GM23338 (cell line): Measurements from ENCODE around the gene PCDH17. TPM values are rescaled to one million over a fixed set of nuclear protein-coding genes. Genes with fewer than 3 reads are reported as not detected.

Experiments
- EZH2 ChIP-seq: fragments of 200-600 bp; sonication (generic); IDR thresholded peaks from one replicate; pipeline ENCODE4 v1.8.0; 2017; ENCODE audit warnings: antibody characterized with exemption, mild to moderate bottlenecking, low read depth; ENCODE audit not compliant: unreplicated experiment
- EZH2phosphoT487 ChIP-seq: fragments of 200-600 bp; sonication (generic); IDR thresholded peaks from one replicate; pipeline ENCODE4 v1.8.1; 2018; ENCODE audit warnings: antibody characterized with exemption; ENCODE audit not compliant: unreplicated experiment
- JUNB ChIP-seq: IDR thresholded peaks from one replicate; pipeline ENCODE4 v1.6.1; 2016; ENCODE audit warnings: antibody characterized with exemption; ENCODE audit not compliant: unreplicated experiment
- POLR2AphosphoS5 ChIP-seq: IDR thresholded peaks from 2 replicates; pipeline ENCODE4 v1.6.1; 2016; ENCODE audit warnings: antibody characterized with exemption, low read depth
- STAT1 ChIP-seq: IDR thresholded peaks from one replicate; pipeline ENCODE4 v1.6.1; 2016; ENCODE audit warnings: antibody characterized with exemption; ENCODE audit not compliant: unreplicated experiment
- polyA plus RNA-seq: library from polyadenylated mRNA; unstranded; fragments of >200 nt; fragmentation: Nextera tagmentation; extraction: Ambion mirVana; gene quantifications from 2 replicates; pipeline ENCODE4 v1.2.1, GENCODE V29; 2016
- total RNA-seq: library from RNA; depleted of rRNA; stranded (reverse); fragments of >200 nt; shearing (Covaris generic); gene quantifications from 2 replicates; pipeline ENCODE4 v1.2.3, GENCODE V29; 2014
- TF ChIP-seq, protein P1 (sequence below): fragments of 250-450 bp; sonication (Bioruptor Pico); IDR thresholded peaks from 2 replicates; pipeline ENCODE4 v1.5.0; 2020; ENCODE audit warnings: mild to moderate bottlenecking, moderate library complexity
- TF ChIP-seq, protein P2 (sequence below): IDR thresholded peaks from one replicate; pipeline ENCODE4 v1.6.1; 2018; ENCODE audit warnings: antibody characterized with exemption; ENCODE audit not compliant: unreplicated experiment

PCDH17 gene
- total and polyA plus RNA-seq, 2 experiments from 2014 or later = 0.27 to 1.3 TPM

- TF ChIP-seq, protein P1, sequence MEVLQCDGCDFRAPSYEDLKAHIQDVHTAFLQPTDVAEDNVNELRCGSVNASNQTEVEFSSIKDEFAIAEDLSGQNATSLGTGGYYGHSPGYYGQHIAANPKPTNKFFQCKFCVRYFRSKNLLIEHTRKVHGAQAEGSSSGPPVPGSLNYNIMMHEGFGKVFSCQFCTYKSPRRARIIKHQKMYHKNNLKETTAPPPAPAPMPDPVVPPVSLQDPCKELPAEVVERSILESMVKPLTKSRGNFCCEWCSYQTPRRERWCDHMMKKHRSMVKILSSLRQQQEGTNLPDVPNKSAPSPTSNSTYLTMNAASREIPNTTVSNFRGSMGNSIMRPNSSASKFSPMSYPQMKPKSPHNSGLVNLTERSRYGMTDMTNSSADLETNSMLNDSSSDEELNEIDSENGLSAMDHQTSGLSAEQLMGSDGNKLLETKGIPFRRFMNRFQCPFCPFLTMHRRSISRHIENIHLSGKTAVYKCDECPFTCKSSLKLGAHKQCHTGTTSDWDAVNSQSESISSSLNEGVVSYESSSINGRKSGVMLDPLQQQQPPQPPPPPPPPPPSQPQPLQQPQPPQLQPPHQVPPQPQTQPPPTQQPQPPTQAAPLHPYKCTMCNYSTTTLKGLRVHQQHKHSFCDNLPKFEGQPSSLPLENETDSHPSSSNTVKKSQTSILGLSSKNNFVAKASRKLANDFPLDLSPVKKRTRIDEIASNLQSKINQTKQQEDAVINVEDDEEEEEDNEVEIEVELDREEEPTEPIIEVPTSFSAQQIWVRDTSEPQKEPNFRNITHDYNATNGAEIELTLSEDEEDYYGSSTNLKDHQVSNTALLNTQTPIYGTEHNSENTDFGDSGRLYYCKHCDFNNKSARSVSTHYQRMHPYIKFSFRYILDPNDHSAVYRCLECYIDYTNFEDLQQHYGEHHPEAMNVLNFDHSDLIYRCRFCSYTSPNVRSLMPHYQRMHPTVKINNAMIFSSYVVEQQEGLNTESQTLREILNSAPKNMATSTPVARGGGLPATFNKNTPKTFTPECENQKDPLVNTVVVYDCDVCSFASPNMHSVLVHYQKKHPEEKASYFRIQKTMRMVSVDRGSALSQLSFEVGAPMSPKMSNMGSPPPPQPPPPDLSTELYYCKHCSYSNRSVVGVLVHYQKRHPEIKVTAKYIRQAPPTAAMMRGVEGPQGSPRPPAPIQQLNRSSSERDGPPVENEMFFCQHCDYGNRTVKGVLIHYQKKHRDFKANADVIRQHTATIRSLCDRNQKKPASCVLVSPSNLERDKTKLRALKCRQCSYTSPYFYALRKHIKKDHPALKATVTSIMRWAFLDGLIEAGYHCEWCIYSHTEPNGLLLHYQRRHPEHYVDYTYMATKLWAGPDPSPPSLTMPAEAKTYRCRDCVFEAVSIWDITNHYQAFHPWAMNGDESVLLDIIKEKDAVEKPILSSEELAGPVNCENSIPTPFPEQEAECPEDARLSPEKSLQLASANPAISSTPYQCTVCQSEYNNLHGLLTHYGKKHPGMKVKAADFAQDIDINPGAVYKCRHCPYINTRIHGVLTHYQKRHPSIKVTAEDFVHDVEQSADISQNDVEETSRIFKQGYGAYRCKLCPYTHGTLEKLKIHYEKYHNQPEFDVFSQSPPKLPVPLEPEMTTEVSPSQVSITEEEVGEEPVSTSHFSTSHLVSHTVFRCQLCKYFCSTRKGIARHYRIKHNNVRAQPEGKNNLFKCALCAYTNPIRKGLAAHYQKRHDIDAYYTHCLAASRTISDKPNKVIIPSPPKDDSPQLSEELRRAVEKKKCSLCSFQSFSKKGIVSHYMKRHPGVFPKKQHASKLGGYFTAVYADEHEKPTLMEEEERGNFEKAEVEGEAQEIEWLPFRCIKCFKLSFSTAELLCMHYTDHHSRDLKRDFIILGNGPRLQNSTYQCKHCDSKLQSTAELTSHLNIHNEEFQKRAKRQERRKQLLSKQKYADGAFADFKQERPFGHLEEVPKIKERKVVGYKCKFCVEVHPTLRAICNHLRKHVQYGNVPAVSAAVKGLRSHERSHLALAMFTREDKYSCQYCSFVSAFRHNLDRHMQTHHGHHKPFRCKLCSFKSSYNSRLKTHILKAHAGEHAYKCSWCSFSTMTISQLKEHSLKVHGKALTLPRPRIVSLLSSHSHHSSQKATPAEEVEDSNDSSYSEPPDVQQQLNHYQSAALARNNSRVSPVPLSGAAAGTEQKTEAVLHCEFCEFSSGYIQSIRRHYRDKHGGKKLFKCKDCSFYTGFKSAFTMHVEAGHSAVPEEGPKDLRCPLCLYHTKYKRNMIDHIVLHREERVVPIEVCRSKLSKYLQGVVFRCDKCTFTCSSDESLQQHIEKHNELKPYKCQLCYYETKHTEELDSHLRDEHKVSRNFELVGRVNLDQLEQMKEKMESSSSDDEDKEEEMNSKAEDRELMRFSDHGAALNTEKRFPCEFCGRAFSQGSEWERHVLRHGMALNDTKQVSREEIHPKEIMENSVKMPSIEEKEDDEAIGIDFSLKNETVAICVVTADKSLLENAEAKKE (CRISPR knock-in tag) = no peak
- TF ChIP-seq STAT1 (no peak), EZH2phosphoT487 (no peak), EZH2 (no peak), JUNB (no peak), POLR2AphosphoS5 (no peak)
- TF ChIP-seq, protein P2, sequence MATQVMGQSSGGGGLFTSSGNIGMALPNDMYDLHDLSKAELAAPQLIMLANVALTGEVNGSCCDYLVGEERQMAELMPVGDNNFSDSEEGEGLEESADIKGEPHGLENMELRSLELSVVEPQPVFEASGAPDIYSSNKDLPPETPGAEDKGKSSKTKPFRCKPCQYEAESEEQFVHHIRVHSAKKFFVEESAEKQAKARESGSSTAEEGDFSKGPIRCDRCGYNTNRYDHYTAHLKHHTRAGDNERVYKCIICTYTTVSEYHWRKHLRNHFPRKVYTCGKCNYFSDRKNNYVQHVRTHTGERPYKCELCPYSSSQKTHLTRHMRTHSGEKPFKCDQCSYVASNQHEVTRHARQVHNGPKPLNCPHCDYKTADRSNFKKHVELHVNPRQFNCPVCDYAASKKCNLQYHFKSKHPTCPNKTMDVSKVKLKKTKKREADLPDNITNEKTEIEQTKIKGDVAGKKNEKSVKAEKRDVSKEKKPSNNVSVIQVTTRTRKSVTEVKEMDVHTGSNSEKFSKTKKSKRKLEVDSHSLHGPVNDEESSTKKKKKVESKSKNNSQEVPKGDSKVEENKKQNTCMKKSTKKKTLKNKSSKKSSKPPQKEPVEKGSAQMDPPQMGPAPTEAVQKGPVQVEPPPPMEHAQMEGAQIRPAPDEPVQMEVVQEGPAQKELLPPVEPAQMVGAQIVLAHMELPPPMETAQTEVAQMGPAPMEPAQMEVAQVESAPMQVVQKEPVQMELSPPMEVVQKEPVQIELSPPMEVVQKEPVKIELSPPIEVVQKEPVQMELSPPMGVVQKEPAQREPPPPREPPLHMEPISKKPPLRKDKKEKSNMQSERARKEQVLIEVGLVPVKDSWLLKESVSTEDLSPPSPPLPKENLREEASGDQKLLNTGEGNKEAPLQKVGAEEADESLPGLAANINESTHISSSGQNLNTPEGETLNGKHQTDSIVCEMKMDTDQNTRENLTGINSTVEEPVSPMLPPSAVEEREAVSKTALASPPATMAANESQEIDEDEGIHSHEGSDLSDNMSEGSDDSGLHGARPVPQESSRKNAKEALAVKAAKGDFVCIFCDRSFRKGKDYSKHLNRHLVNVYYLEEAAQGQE = no peak
These were observed 30.0 kb upstream of the PCDH17 start (continued) for GRCh38 chr13:57601536-57601935.
